Measurements from ENCODE around the gene GUCA2A. TPM values are rescaled to one million over a fixed set of nuclear protein-coding genes. Genes with fewer than 3 reads are reported as not detected.

The GUCA2A gene
- total and polyA plus RNA-seq, 2 of the 13 experiments (the other 11 are each of a cell fraction or from before 2014, with no cell fraction given): not detected

- TF ChIP-seq GRHL1 (CRISPR knock-in tag; conservative IDR thresholded peaks at IDR 0.05): no peak
- 0 out of 2 replicates have a peak, but pooled peaks have one; percentile 37 for TF ChIP-seq CSRNP1 (CRISPR knock-in tag; IDR thresholded peaks at IDR 0.05)
- TF ChIP-seq ZNF317 (CRISPR knock-in tag; IDR thresholded peaks at IDR 0.05): no peak
- no peak for TF ChIP-seq HNF1A (IDR thresholded peaks at IDR 0.05; ENCODE audit: low read depth)
- TF ChIP-seq HNF1A (CRISPR knock-in tag; IDR thresholded peaks at IDR 0.05; ENCODE audit: borderline replicate concordance): no peak
- TF ChIP-seq HNF1B (CRISPR knock-in tag; IDR thresholded peaks at IDR 0.05): peak; percentile 71; the same call in 1 of the 2 replicates
- TF ChIP-seq ZBTB7B (CRISPR knock-in tag; IDR thresholded peaks at IDR 0.05): no peak
- TF ChIP-seq NFE2L1 (CRISPR knock-in tag; IDR thresholded peaks at IDR 0.05; ENCODE audit: borderline replicate concordance): no peak
- TF ChIP-seq TFE3 (CRISPR knock-in tag; IDR thresholded peaks at IDR 0.05): no peak
- 0 out of 2 replicates have a peak, but pooled peaks have one; percentile 14 for TF ChIP-seq PATZ1 (CRISPR knock-in tag; IDR thresholded peaks at IDR 0.05)
- TF ChIP-seq ZNF263 (CRISPR knock-in tag; IDR thresholded peaks at IDR 0.05): no peak
- TF ChIP-seq ZNF382 (CRISPR knock-in tag; IDR thresholded peaks at IDR 0.05; ENCODE audit: borderline replicate concordance): no peak
- TF ChIP-seq ETV6 (CRISPR knock-in tag; conservative IDR thresholded peaks at IDR 0.05): no peak
- TF ChIP-seq ZNF598 (CRISPR knock-in tag; IDR thresholded peaks at IDR 0.05; ENCODE audit: borderline replicate concordance): no peak
- no peak for TF ChIP-seq ZIK1 (CRISPR knock-in tag; IDR thresholded peaks at IDR 0.05; ENCODE audit: borderline replicate concordance, low read depth)
These were observed 17.8 kb downstream of the GUCA2A start (continued) for GRCh38 chr1:42146626-42147320.

All from HepG2 (cell line).